ENCODE results near the gene IFI44. TPM values are rescaled to one million over a fixed set of nuclear protein-coding genes. Genes with fewer than 3 reads are reported as not detected.

Gene IFI44
- total and polyA plus RNA-seq, 9 donors, result 7.3 to 40.7 (median 25.9) TPM

DNA sequence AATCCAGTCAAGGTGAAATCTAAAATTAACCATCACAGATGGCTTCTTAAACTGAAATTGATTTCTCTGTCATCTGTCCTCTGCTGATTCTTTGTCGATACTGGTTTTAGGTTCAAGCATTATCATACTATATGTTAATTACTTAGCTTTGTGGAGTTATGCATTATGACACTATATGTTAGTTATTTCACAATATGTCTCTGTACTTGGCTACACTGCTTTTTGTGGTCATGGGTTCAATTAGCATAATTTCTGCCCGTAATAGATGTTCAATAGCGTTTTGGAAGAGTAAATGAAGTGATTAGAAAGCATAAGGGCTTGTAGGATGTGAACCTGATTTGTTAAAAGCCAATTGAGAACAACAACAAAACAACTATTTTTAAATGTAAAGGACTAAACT is 28.2 kb downstream of the IFI44 start:
- 94 to 97% (median 95%) methylated on average over 3 of the region's 3 CpGs for WGBS, 3 donors
- TF ChIP-seq EP300 (IDR thresholded peaks at IDR 0.05), result no peak
- TF ChIP-seq POLR2A (IDR thresholded peaks at IDR 0.05), result no peak
- TF ChIP-seq, protein P1, sequence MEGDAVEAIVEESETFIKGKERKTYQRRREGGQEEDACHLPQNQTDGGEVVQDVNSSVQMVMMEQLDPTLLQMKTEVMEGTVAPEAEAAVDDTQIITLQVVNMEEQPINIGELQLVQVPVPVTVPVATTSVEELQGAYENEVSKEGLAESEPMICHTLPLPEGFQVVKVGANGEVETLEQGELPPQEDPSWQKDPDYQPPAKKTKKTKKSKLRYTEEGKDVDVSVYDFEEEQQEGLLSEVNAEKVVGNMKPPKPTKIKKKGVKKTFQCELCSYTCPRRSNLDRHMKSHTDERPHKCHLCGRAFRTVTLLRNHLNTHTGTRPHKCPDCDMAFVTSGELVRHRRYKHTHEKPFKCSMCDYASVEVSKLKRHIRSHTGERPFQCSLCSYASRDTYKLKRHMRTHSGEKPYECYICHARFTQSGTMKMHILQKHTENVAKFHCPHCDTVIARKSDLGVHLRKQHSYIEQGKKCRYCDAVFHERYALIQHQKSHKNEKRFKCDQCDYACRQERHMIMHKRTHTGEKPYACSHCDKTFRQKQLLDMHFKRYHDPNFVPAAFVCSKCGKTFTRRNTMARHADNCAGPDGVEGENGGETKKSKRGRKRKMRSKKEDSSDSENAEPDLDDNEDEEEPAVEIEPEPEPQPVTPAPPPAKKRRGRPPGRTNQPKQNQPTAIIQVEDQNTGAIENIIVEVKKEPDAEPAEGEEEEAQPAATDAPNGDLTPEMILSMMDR (IDR thresholded peaks at IDR 0.05), result no peak
- DNase-seq, result no peak

DNA sequence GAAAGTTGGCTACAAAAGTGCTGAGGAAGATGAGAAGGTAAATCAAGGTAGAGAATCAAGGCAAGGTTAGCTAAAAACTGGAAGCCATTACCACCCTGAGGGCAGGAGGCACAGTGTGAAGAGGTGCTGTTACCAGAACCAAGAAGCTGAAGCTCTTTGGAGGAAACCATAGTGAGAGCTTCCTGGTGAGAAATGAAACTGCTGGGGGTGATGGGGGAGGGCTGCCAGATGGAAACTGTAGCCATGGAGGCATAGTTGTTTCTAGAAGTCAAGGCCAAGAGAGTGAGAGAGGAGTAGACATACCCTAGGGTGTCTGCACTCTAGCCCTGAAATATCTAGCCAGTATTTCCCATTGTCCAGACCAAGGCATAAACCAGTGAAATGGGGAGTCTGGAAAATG is 28.7 kb downstream of the IFI44 start:
- no peak for TF ChIP-seq POLR2A (IDR thresholded peaks at IDR 0.05)
- no peaks in the 10 kb centered on the region for H3K4me1 ChIP-seq (ENCODE audit: insufficient read depth)
- intact Hi-C loops (cut with DNase I), result loop anchor here in 2 of 4 donors (5.0 to 10.0 kb wide), 3 partner anchors 54 to 534 kb away; partner anchors contain the start of gene IFI44L (in 1 of the 2)
- no peaks in the 10 kb centered on the region for H3K36me3 ChIP-seq
- no peaks in the 10 kb centered on the region for H3K27me3 ChIP-seq
- no peaks in the 10 kb centered on the region for H3K9me3 ChIP-seq
- H3K4me3 ChIP-seq, result no peak overlapping the region
- DNase-seq, result no peak
- H3K27ac ChIP-seq, result no peak overlapping the region

More for the DNA sequence above, 28.2 kb downstream of the IFI44 start:
- intact Hi-C loops (cut with DNase I), result loop anchor here in 2 of 4 donors (5.0 to 10.0 kb wide), 3 partner anchors 53 to 533 kb away; partner anchors contain the start of gene IFI44L (in 1 of the 2)
- Histone ChIP-seq H3K27me3 (no peaks in the 10 kb centered on the region), H3K4me1 (ENCODE audit: insufficient read depth) (no peaks in the 10 kb centered on the region), H3K36me3 (no peaks in the 10 kb centered on the region), H3K9me3 (no peaks in the 10 kb centered on the region), H3K4me3 (no peak overlapping the region), H3K27ac (no peak overlapping the region)

DNA sequence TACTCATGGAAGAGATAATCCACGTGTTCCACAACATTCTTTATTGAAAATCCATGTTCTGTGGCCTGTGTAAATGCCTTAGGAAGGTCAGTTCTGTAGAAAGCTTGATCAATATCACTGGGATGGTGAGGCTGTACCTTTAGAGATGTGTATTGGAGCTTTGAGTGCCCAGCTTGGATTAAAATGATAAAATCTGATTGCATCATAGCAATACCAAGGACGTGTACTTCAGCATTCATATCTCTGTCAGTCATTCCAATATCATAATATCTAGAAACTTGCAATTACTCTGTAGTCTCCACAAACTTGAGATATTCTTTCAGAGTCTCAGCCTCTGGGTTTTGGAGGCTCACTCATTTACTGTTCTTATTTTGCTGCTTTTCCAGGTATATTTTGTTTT is 31.6 kb downstream of the IFI44 start:
- Histone ChIP-seq H3K9me3 (no peaks in the 10 kb centered on the region), H3K4me1 (ENCODE audit: insufficient read depth) (no peaks in the 10 kb centered on the region), H3K4me3 (no peak overlapping the region), H3K36me3 (no peaks in the 10 kb centered on the region), H3K27ac (no peak overlapping the region), H3K27me3 (no peaks in the 10 kb centered on the region)
- intact Hi-C loops (cut with DNase I), result loop anchor here in 1 of 4 donors (5.0 kb wide), 1 partner anchor 534 kb away; no protein-coding TSS in a partner anchor
- 68 to 75% (median 72%) methylated on average over 2 of the region's 2 CpGs for WGBS, 3 donors
- DNase-seq, result no peak
- TF ChIP-seq EP300 (IDR thresholded peaks at IDR 0.05) (no peak), POLR2A (IDR thresholded peaks at IDR 0.05) (no peak)
- TF ChIP-seq, protein P1 (IDR thresholded peaks at IDR 0.05), result no peak

DNA sequence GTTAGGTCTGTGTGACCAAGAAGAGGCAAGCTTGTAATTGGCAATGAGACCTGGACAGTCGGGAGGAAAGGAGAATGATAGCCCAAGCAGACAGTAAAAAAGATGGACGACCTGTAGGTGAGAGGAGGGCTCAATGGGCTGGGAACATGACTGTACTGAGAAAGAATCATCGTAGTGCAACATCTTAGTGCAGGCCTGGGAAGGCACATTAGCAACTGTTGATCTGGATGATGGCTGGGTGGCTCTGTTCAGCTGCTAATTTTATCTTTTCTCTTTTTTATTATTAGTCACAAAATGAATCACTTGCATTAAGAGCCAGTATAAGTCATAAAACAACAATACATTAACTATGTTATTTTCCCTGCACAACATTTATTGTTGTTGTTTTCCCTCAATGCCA is 32.9 kb downstream of the IFI44 start:
- Histone ChIP-seq H3K9me3 (no peaks in the 10 kb centered on the region), H3K4me1 (ENCODE audit: insufficient read depth) (no peaks in the 10 kb centered on the region), H3K27me3 (no peaks in the 10 kb centered on the region), H3K36me3 (no peaks in the 10 kb centered on the region), H3K27ac (no peak overlapping the region), H3K4me3 (no peak overlapping the region)
- DNase-seq, result no peak
- 47 to 60% (median 48%) methylated on average over 3 of the region's 3 CpGs for WGBS, 3 donors
- TF ChIP-seq POLR2A (IDR thresholded peaks at IDR 0.05) (no peak), EP300 (IDR thresholded peaks at IDR 0.05) (no peak)
- TF ChIP-seq, protein P1 (IDR thresholded peaks at IDR 0.05), result no peak
- intact Hi-C loops (cut with DNase I), result loop anchor here in 1 of 4 donors (5.0 kb wide), 1 partner anchor 535 kb away; no protein-coding TSS in a partner anchor

DNA sequence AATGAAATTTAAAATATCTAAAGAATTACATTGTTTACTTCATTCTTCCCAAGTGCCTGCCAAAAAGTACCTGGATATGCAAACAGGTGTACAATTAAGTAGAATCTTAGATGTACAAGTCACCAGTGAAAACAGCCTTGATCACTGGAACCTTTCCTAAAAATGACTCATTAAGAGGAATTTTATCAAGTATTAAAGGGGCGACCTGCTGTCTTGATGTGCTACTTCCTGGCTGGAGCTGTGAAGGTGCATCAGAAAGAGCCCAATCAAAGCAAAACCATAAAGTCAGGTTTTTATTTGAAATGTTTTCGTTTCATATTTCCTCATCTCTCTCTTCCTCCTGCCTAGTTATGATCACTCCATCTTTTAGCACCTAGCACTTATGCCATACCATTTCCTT is 33.4 kb downstream of the IFI44 start:
- no peaks in the 10 kb centered on the region for H3K9me3 ChIP-seq
- no peaks in the 10 kb centered on the region for H3K36me3 ChIP-seq
- H3K27me3 ChIP-seq, result no peaks in the 10 kb centered on the region
- intact Hi-C loops (cut with DNase I), result loop anchor here in 1 of 4 donors (5.0 kb wide), 1 partner anchor 536 kb away; no protein-coding TSS in a partner anchor
- H3K4me3 ChIP-seq, result no peak overlapping the region
- TF ChIP-seq, protein P1 (IDR thresholded peaks at IDR 0.05), result no peak
- TF ChIP-seq EP300 (IDR thresholded peaks at IDR 0.05) (no peak), POLR2A (IDR thresholded peaks at IDR 0.05) (no peak)
- H3K27ac ChIP-seq, result no peak overlapping the region
- WGBS, 3 donors, result 52 to 71% (median 65%) methylated on average over 2 of the region's 2 CpGs
- H3K4me1 ChIP-seq (ENCODE audit: insufficient read depth), result no peaks in the 10 kb centered on the region
- DNase-seq, result no peak
